GM13977 (cell line): ENCODE data around the gene PLXNB3.
A peak's percentile ranks its signal among the peaks of the same experiment; 100 is the strongest.

ENCODE experiments used
- DNase-seq: peaks from one replicate; pipeline ENCODE4 v3.0.0; 2012; ENCODE audit warnings: low spot score
- in situ Hi-C: fragments of 300-500 bp; cut with MboI; formaldehyde crosslinking; loops from one replicate; pipeline ENCODE4 v1.12.0; 2022; ENCODE audit warnings: low sequenced_read_pairs, low pct_unique_long_range_greater_than_20kb, mixed read lengths, inconsistent platforms; ENCODE audit not compliant: unreplicated experiment
- TF ChIP-seq, protein P1 (sequence below): IDR thresholded peaks from 2 replicates; pipeline ENCODE4 v1.5.1; 2012; ENCODE audit warnings: mild to moderate bottlenecking, control low read depth; ENCODE audit not compliant: insufficient read depth; ENCODE audit errors: extremely low read depth, missing control alignments

Gene PLXNB3

GRCh38 chrX:153791104-153791852 lies 27.2 kb downstream of the PLXNB3 start:
- TF ChIP-seq, protein P1, sequence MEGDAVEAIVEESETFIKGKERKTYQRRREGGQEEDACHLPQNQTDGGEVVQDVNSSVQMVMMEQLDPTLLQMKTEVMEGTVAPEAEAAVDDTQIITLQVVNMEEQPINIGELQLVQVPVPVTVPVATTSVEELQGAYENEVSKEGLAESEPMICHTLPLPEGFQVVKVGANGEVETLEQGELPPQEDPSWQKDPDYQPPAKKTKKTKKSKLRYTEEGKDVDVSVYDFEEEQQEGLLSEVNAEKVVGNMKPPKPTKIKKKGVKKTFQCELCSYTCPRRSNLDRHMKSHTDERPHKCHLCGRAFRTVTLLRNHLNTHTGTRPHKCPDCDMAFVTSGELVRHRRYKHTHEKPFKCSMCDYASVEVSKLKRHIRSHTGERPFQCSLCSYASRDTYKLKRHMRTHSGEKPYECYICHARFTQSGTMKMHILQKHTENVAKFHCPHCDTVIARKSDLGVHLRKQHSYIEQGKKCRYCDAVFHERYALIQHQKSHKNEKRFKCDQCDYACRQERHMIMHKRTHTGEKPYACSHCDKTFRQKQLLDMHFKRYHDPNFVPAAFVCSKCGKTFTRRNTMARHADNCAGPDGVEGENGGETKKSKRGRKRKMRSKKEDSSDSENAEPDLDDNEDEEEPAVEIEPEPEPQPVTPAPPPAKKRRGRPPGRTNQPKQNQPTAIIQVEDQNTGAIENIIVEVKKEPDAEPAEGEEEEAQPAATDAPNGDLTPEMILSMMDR: no peak
- in situ Hi-C loops: no loop called here
- DNase-seq: no peak

DNA sequence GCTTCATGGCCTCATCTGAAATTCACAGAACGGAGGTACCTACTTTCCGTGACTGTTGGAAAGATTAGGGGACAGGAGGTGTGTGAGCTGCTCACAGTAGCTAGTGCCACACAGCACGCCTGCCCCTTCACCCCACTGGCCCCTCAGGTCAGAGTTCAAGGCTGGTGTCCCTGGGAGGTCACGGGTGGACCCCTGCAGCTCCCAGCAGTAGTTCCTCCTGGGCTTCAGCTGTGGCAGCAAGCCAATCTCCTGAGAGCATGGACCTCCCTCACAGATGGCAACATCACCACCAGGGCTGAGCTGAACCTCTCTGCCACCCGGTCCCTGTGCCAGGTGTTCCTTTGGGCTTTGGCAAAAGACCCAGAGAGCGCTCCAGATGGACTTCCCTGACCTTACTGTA lies 28.3 kb downstream of the PLXNB3 start:
- TF ChIP-seq, protein P1: no peak
- DNase-seq: no peak
- in situ Hi-C loops: no loop called here

DNA sequence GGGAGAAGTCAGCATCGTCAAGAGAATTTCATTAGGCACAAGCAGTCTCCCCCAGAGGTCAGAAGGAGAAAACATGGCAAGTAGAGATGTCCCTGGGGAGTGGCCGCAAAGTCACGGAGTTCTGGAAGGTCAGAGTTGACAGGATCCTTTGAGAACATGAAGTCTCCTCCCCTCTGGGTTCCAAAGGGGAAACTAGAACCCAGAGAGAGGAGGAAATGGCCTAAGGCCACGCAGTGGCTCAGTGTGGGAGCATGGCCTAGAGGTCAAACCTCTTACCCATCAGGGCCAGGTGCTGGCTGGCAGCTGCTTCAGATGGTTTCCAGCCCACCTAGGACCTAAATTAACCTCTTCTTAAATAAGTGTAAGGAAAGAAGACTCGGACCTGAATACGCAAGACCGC lies 29.2 kb downstream of the PLXNB3 start:
- in situ Hi-C loops: no loop called here
- TF ChIP-seq, protein P1: no peak
- DNase-seq: no peak

- peak; percentile 98 for DNase-seq
- TF ChIP-seq, protein P1: no peak
- in situ Hi-C loops: no loop called here
Measured at GRCh38 chrX:153794018-153794896, 30.2 kb downstream of the PLXNB3 start, which contains the start of the genes IDH3G and SSR4. TSS of gene IDH3G (minus strand) at chrX:153794375. CDS start at chrX:153794326, 49 bp downstream. TSS of gene SSR4 (plus strand) at chrX:153794668. CDS start at chrX:153794688, 20 bp downstream.

GRCh38 chrX:153794897-153795816 lies 31.1 kb downstream of the PLXNB3 start:
- TF ChIP-seq, protein P1: no peak
- in situ Hi-C loops: no loop called here
- DNase-seq: no peak
